SK-N-SH (cell line): Measurements from ENCODE around the gene TMEM54. TPM values are rescaled to one million over a fixed set of nuclear protein-coding genes. Genes with fewer than 3 reads are reported as not detected.

Experiments
- CTCF ChIA-PET: fragments of 300-600, 350-600 bp; formaldehyde crosslinking; extraction: SDS; loops from one replicate; lab custom pipeline; 2021; lab: Yijun Ruan, JAX
- POLR2A ChIA-PET: fragments of 350-600 bp; sonication (Branson Sonifier 250); formaldehyde crosslinking; extraction: SDS; loops from one replicate; lab custom pipeline; 2020; ENCODE audit warnings: antibody characterized with exemption, inconsistent platforms; lab: Yijun Ruan, JAX
- DNase-seq: peaks from one replicate; pipeline ENCODE4 v3.0.0; 2012
- H2AFZ ChIP-seq: fragments of 200-600 bp; sonication (generic); 2 replicates; pipeline ENCODE4 v1.8.1; 2016; ENCODE audit warnings: antibody characterized with exemption, mild to moderate bottlenecking, low read depth
- H3F3A ChIP-seq: fragments of 200-600 bp; sonication (generic); replicated peaks from 2 replicates; pipeline ENCODE3; 2016; ENCODE audit warnings: antibody characterized with exemption, mild to moderate bottlenecking; ENCODE audit not compliant: insufficient read depth
- H3K27ac ChIP-seq, 2 experiments: fragments of 200-500 bp in 1 of 2; fragments of 200-600 bp in 1 of 2; sonication (Bioruptor generic) in 1 of 2; sonication (generic), shearing (Covaris generic) in 1 of 2; 2 replicates each; pipeline versions ENCODE4 v1.5.1 to v1.6.1; 2014 to 2016; ENCODE audit warnings: low read depth in 2 of 2, inconsistent platforms in 1 of 2, low read length in 1 of 2, mild to moderate bottlenecking in 1 of 2, mixed read lengths in 1 of 2
- H3K27me3 ChIP-seq: fragments of 200-600 bp; sonication (generic), shearing (Covaris generic); 2 replicates; pipeline ENCODE4 v1.6.1; 2016; ENCODE audit warnings: mixed run types; ENCODE audit not compliant: insufficient read depth
- H3K36me3 ChIP-seq, 2 experiments: fragments of 200-500 bp in 1 of 2; fragments of 200-600 bp in 1 of 2; sonication (Bioruptor generic) in 1 of 2; sonication (generic) in 1 of 2; replicated peaks in 1 of 2; 2 replicates each; pipeline versions ENCODE3 to v1.5.1; 2014 to 2016; ENCODE audit warnings: low read length in 1 of 2, mild to moderate bottlenecking in 1 of 2; ENCODE audit not compliant: insufficient read depth in 2 of 2, control insufficient read depth in 1 of 2
- H3K4me1 ChIP-seq, 2 experiments: fragments of 200-500 bp in 1 of 2; fragments of 200-600 bp in 1 of 2; sonication (Bioruptor generic) in 1 of 2; sonication (generic), shearing (Covaris generic) in 1 of 2; 2 replicates each; pipeline versions ENCODE4 v1.5.1 to v1.6.1; 2014 to 2016; ENCODE audit warnings: low read depth in 1 of 2, low read length in 1 of 2, mixed run types in 1 of 2; ENCODE audit not compliant: insufficient read depth in 2 of 2, control insufficient read depth in 1 of 2
- H3K4me2 ChIP-seq: fragments of 200-600 bp; sonication (generic), shearing (Covaris generic); 2 replicates; pipeline ENCODE4 v1.6.1; 2017; ENCODE audit warnings: mixed run types
- H3K4me3 ChIP-seq, 2 experiments: fragments of 200-500 bp in 1 of 2; fragments of 200-600 bp in 1 of 2; sonication (Bioruptor generic) in 1 of 2; sonication (generic), shearing (Covaris generic) in 1 of 2; 2 replicates each; pipeline versions ENCODE4 v1.5.1 to v1.8.1; 2014 to 2016; ENCODE audit warnings: low read depth in 2 of 2, inconsistent platforms in 1 of 2, low read length in 1 of 2, mild to moderate bottlenecking in 1 of 2, mixed read lengths in 1 of 2, moderate library complexity in 1 of 2
- H3K79me2 ChIP-seq: fragments of 200-600 bp; sonication (generic); 2 replicates; pipeline ENCODE4 v1.8.1; 2017; ENCODE audit warnings: mild to moderate bottlenecking; ENCODE audit not compliant: insufficient read depth
- H3K9ac ChIP-seq: fragments of 200-600 bp; sonication (generic); 2 replicates; pipeline ENCODE4 v1.6.1; 2017; ENCODE audit warnings: mixed run types
- H3K9me2 ChIP-seq: fragments of 200-600 bp; sonication (generic); 2 replicates; pipeline ENCODE4 v1.6.1; 2017; ENCODE audit warnings: mixed run types
- H3K9me3 ChIP-seq: fragments of 200-600 bp; sonication (generic); 2 replicates; pipeline ENCODE4 v1.6.1; 2017; ENCODE audit warnings: mixed run types, mild to moderate bottlenecking, moderate library complexity
- H4K20me1 ChIP-seq: fragments of 200-600 bp; sonication (generic); 2 replicates; pipeline ENCODE4 v1.6.1; 2017; ENCODE audit warnings: mild to moderate bottlenecking, mixed run types; ENCODE audit not compliant: insufficient read depth
- CTCF ChIP-seq: fragments of 200-600 bp; sonication (generic); IDR thresholded peaks from 2 replicates; pipeline ENCODE4 v1.6.1; 2017; ENCODE audit warnings: antibody characterized with exemption, mild to moderate bottlenecking, moderate library complexity
- EP300 ChIP-seq, 2 experiments: IDR thresholded peaks; 2 replicates each; pipeline versions ENCODE4 v1.4.0 to v1.6.1; 2012; ENCODE audit warnings: borderline replicate concordance in 1 of 2, low read depth in 1 of 2, low read length in 1 of 2
- FOXJ3 ChIP-seq: sonication (generic); formaldehyde crosslinking; IDR thresholded peaks from 2 replicates; pipeline ENCODE4 v1.5.1; 2020; ENCODE audit warnings: mild to moderate bottlenecking, missing genetic modification reagents
- GABPA ChIP-seq: IDR thresholded peaks from 2 replicates; pipeline ENCODE4 v1.4.0; 2012; ENCODE audit warnings: low read depth, mild to moderate bottlenecking
- GATA2 ChIP-seq: sonication (generic); formaldehyde crosslinking; IDR thresholded peaks from 2 replicates; pipeline ENCODE4 v1.5.0; 2020; ENCODE audit warnings: mild to moderate bottlenecking, missing genetic modification reagents
- JUND ChIP-seq: IDR thresholded peaks from 2 replicates; pipeline ENCODE4 v1.4.0; 2012
- NFIC ChIP-seq: IDR thresholded peaks from 2 replicates; pipeline ENCODE4 v1.4.0; 2012; ENCODE audit warnings: borderline replicate concordance
- NRF1 ChIP-seq: IDR thresholded peaks from 2 replicates; pipeline ENCODE4 v1.6.1; 2012; ENCODE audit warnings: low read depth, mild to moderate bottlenecking, low read length
- RAD21 ChIP-seq: IDR thresholded peaks from 2 replicates; pipeline ENCODE4 v1.6.1; 2012; ENCODE audit warnings: mild to moderate bottlenecking, low read length
- RCOR1 ChIP-seq: fragments of 150-350 bp; IDR thresholded peaks from 2 replicates; pipeline ENCODE4 v1.6.1; 2017; ENCODE audit warnings: antibody characterized with exemption, low read length
- REST ChIP-seq: IDR thresholded peaks from 2 replicates; pipeline ENCODE4 v1.6.1; 2012; ENCODE audit warnings: mild to moderate bottlenecking, low read depth, low read length, moderate library complexity
- RFX5 ChIP-seq: IDR thresholded peaks from 2 replicates; pipeline ENCODE4 v1.6.1; 2012; ENCODE audit warnings: mild to moderate bottlenecking, improper control_type of control experiment, low read length
- RXRA ChIP-seq: IDR thresholded peaks from 2 replicates; pipeline ENCODE4 v1.4.0; 2012; ENCODE audit warnings: low read depth, mild to moderate bottlenecking, borderline replicate concordance
- SMC3 ChIP-seq: IDR thresholded peaks from 2 replicates; pipeline ENCODE4 v1.6.1; 2012; ENCODE audit warnings: low read depth, low read length, improper control_type of control experiment
- TEAD4 ChIP-seq: IDR thresholded peaks from 2 replicates; pipeline ENCODE4 v1.4.0; 2012; ENCODE audit warnings: mild to moderate bottlenecking, borderline replicate concordance; ENCODE audit not compliant: insufficient read depth
- ZBTB33 ChIP-seq: IDR thresholded peaks from 2 replicates; pipeline ENCODE4 v1.4.0; 2012; ENCODE audit warnings: low read depth, borderline replicate concordance
- WGBS: methylation state at CpG from one replicate; pipeline ENCODE4 v1.1.6; 2017; ENCODE audit warnings: low lambda C conversion rate; 5-methylcytosine and 5-hydroxymethylcytosine counted together
- polyA plus RNA-seq, 3 experiments: library from polyadenylated mRNA; depleted of rRNA; stranded (reverse); fragments of >200 nt; gene quantifications; 2 replicates each; pipeline ENCODE4 v1.2.3, GENCODE V29; 2012

The TMEM54 gene
- polyA plus RNA-seq, 1 of the 3 experiments (the other 2 are of a cell fraction) = 66.6 TPM

GRCh38 chr1:32863881-32864245, 37.3 kb downstream of the TMEM54 start:
- no peak overlapping the region for H3K4me3 ChIP-seq
- TF ChIP-seq EP300 (IDR thresholded peaks at IDR 0.05; ENCODE audit: borderline replicate concordance in 1 of 2, low read depth in 1 of 2, low read length in 1 of 2) (no peak), SMC3 (no peak), RXRA (no peak), JUND (no peak), REST (no peak), RCOR1 (no peak), RAD21 (no peak), NFIC (no peak), RFX5 (no peak), NRF1 (no peak), TEAD4 (no peak), GATA2 (CRISPR knock-in tag) (no peak)
- POLR2A ChIA-PET = no interaction called here
- no peaks in the 10 kb centered on the region for H3K27me3 ChIP-seq
- no peaks in the 10 kb centered on the region for H3K9me3 ChIP-seq
- no peak overlapping the region for H3K27ac ChIP-seq
- H3K4me2 ChIP-seq = no peak overlapping the region
- H3K79me2 ChIP-seq = no peaks in the 10 kb centered on the region
- H3K4me1 ChIP-seq = no peaks in the 10 kb centered on the region
- H3F3A ChIP-seq = no peaks in the 10 kb centered on the region
- WGBS = 100% methylated on average over 1 of the region's 1 CpG
- no peak overlapping the region for H3K9ac ChIP-seq
- CTCF ChIA-PET = interaction anchor here (0.6 to 1.7 kb wide), 4 partner anchors 9 to 220 kb away, joined by 3 to 7 read pairs (median 4); no protein-coding TSS in a partner anchor
- H3K9me2 ChIP-seq = no peaks in the 10 kb centered on the region
- H3K36me3 ChIP-seq = peaks cover 4 to 25% of the 10 kb centered on the region in 2 experiments
- no peaks in the 10 kb centered on the region for H4K20me1 ChIP-seq
- DNase-seq = no peak
- no peak overlapping the region for H2AFZ ChIP-seq

GRCh38 chr1:32863218-32863880, 37.8 kb downstream of the TMEM54 start:
- no peak overlapping the region for H3K27ac ChIP-seq
- WGBS = 98% methylated on average over 4 of the region's 4 CpGs
- H2AFZ ChIP-seq = no peak overlapping the region
- H3K27me3 ChIP-seq = no peaks in the 10 kb centered on the region
- peaks cover 4 to 30% of the 10 kb centered on the region in 2 experiments for H3K36me3 ChIP-seq
- H3K4me2 ChIP-seq = no peak overlapping the region
- no peaks in the 10 kb centered on the region for H3K4me1 ChIP-seq
- TF ChIP-seq ZBTB33 (no peak), GABPA (no peak), TEAD4 (no peak), RAD21 (no peak), NFIC (no peak), JUND (no peak), FOXJ3 (CRISPR knock-in tag) (no peak), CTCF (no peak)
- TF ChIP-seq, all 33 proteins: peak for 0
- no peaks in the 10 kb centered on the region for H3K9me3 ChIP-seq
- no peak overlapping the region for H3K9ac ChIP-seq
- ChIA-PET POLR2A (no interaction called here), CTCF (interaction anchor here (0.6 to 1.7 kb wide), 6 partner anchors 9 to 220 kb away, joined by 3 to 7 read pairs (median 4); no protein-coding TSS in a partner anchor)
- DNase-seq = no peak
- H3K9me2 ChIP-seq = no peaks in the 10 kb centered on the region
- H3K4me3 ChIP-seq = no peak overlapping the region
- no peaks in the 10 kb centered on the region for H3K79me2 ChIP-seq
- no peaks in the 10 kb centered on the region for H4K20me1 ChIP-seq
- no peaks in the 10 kb centered on the region for H3F3A ChIP-seq
